SK-N-SH treated with all-trans-retinoic acid at 6 μM for 48 hours (cell line): Measurements from ENCODE around the gene GPR161.

ENCODE experiments used
- ATAC-seq: fragments of 200-7000 bp; cut with Tn5 transposase; 3 replicates; pipeline ENCODE4 v1.9.1; 2020; ENCODE audit warnings: mild to moderate bottlenecking, moderate library complexity
- ARNTL ChIP-seq: fragments of 450-650 bp; formaldehyde crosslinking; IDR thresholded peaks from 2 replicates; pipeline ENCODE4 v1.5.0; 2020; ENCODE audit warnings: low read depth, mild to moderate bottlenecking, moderate library complexity, borderline replicate concordance
- BACH2 ChIP-seq: fragments of 250-450 bp; sonication (Bioruptor Pico); IDR thresholded peaks from 2 replicates; pipeline ENCODE4 v1.9.0; 2021; ENCODE audit warnings: mild to moderate bottlenecking, borderline replicate concordance
- CSDC2 ChIP-seq: fragments of 250-450 bp; sonication (Bioruptor Pico); IDR thresholded peaks from 2 replicates; pipeline ENCODE4 v1.5.0; 2020; ENCODE audit warnings: mild to moderate bottlenecking, moderate library complexity
- ESRRG ChIP-seq: fragments of 250-450 bp; sonication (Bioruptor Pico); IDR thresholded peaks from 2 replicates; pipeline ENCODE4 v1.6.1; 2021; ENCODE audit warnings: mild to moderate bottlenecking
- GLIS3 ChIP-seq: fragments of 250-450 bp; sonication (Bioruptor Pico); IDR thresholded peaks from 2 replicates; pipeline ENCODE4 v1.5.0; 2020; ENCODE audit warnings: mild to moderate bottlenecking, moderate library complexity
- ISL1 ChIP-seq: fragments of 250-450 bp; sonication (Bioruptor Pico); IDR thresholded peaks from 2 replicates; pipeline ENCODE4 v2.1.2; 2022; ENCODE audit warnings: mild to moderate bottlenecking, moderate library complexity
- PPARA ChIP-seq: fragments of 250-450 bp; sonication (Bioruptor Pico); IDR thresholded peaks from 2 replicates; pipeline ENCODE4 v1.5.0; 2020; ENCODE audit warnings: mild to moderate bottlenecking, borderline replicate concordance
- RARB ChIP-seq: fragments of 250-450 bp; sonication (Bioruptor Pico); IDR thresholded peaks from 2 replicates; pipeline ENCODE4 v1.8.0; 2021; ENCODE audit warnings: mild to moderate bottlenecking, moderate library complexity
- TCF4 ChIP-seq: fragments of 250-450 bp; sonication (Bioruptor Pico); IDR thresholded peaks from 2 replicates; pipeline ENCODE4 v1.8.0; 2021; ENCODE audit warnings: mild to moderate bottlenecking, moderate library complexity, borderline replicate concordance
- TOX ChIP-seq: fragments of 250-450 bp; sonication (Bioruptor Pico); IDR thresholded peaks from 2 replicates; pipeline ENCODE4 v1.8.0; 2021; ENCODE audit warnings: mild to moderate bottlenecking, moderate library complexity, borderline replicate concordance
- ZC3H10 ChIP-seq: fragments of 250-450 bp; sonication (Bioruptor Pico); IDR thresholded peaks from 2 replicates; pipeline ENCODE4 v1.5.1; 2021; ENCODE audit warnings: mild to moderate bottlenecking, moderate library complexity
- ZFP3 ChIP-seq: fragments of 250-450 bp; sonication (Bioruptor Pico); IDR thresholded peaks from 2 replicates; pipeline ENCODE4 v1.5.0; 2020; ENCODE audit warnings: mild to moderate bottlenecking, moderate library complexity
- ZFP30 ChIP-seq: fragments of 450-650 bp; formaldehyde crosslinking; IDR thresholded peaks from 2 replicates; pipeline ENCODE4 v1.5.0; 2022; ENCODE audit warnings: mild to moderate bottlenecking, moderate library complexity
- ZNF565 ChIP-seq: fragments of 450-650 bp; formaldehyde crosslinking; conservative IDR thresholded peaks from 2 replicates; pipeline ENCODE4 v1.5.0; 2020; ENCODE audit warnings: low read depth, mild to moderate bottlenecking, moderate library complexity
- ZNF70 ChIP-seq: fragments of 450-650 bp; formaldehyde crosslinking; IDR thresholded peaks from 2 replicates; pipeline ENCODE4 v1.5.0; 2020; ENCODE audit warnings: mild to moderate bottlenecking, moderate library complexity
- ZNF8 ChIP-seq: fragments of 450-650 bp; formaldehyde crosslinking; IDR thresholded peaks from 2 replicates; pipeline ENCODE4 v1.5.0; 2020; ENCODE audit warnings: mild to moderate bottlenecking, moderate library complexity
- TF ChIP-seq, protein P1 (sequence below): fragments of 250-450 bp; sonication (Bioruptor Pico); IDR thresholded peaks from 2 replicates; pipeline ENCODE4 v1.5.0; 2020; ENCODE audit warnings: mild to moderate bottlenecking, moderate library complexity
- TF ChIP-seq, protein P2 (sequence below): fragments of 250-450 bp; sonication (Bioruptor Pico); IDR thresholded peaks from 2 replicates; pipeline ENCODE4 v1.8.0; 2021; ENCODE audit warnings: low read depth, mild to moderate bottlenecking, moderate library complexity, borderline replicate concordance
- TF ChIP-seq, protein P3 (sequence below): fragments of 250-450 bp; sonication (Bioruptor Pico); IDR thresholded peaks from 2 replicates; pipeline ENCODE4 v1.8.0; 2020; ENCODE audit warnings: mild to moderate bottlenecking, moderate library complexity, borderline replicate concordance
- TF ChIP-seq, protein P4 (sequence below): fragments of 250-450 bp; sonication (Bioruptor Pico); IDR thresholded peaks from 2 replicates; pipeline ENCODE4 v1.5.1; 2020; ENCODE audit warnings: low read depth, mild to moderate bottlenecking, moderate library complexity

The GPR161 gene

DNA sequence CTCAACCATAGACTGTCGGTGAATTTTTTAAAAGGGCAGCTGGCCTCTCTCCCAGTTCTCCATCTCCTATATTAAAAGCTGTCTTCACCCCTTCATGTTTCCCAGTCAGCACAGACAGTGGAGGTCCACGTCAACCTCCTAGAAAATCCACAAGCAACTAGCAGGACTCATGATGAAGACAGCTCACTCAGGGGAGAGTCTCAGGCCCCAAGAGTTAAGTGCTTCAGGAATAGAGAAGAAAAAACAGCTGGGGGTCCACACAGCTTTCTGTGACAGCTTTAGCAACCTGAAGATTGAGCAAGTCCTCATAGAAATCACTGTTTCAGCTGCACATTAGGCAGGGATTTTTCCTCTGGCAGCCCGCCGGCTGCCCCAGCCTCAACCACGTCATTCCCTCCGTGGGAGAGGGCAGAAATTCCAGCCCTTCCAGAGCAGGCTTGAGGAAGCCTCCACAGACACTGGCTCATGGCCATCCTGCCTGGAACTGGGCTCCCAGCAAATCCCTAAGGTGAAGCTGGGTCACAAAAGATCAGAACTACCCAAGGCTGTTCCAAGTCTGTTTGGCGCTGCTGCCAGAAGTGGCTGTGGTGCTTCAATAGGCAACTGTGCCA, 15.2 kb downstream of the GPR161 start:
- TF ChIP-seq GLIS3 (CRISPR knock-in tag) = no peak
- TF ChIP-seq ZNF8 (CRISPR knock-in tag) = no peak
- TF ChIP-seq ESRRG (CRISPR knock-in tag) = no peak
- TF ChIP-seq CSDC2 (CRISPR knock-in tag) = no peak
- TF ChIP-seq, protein P1, sequence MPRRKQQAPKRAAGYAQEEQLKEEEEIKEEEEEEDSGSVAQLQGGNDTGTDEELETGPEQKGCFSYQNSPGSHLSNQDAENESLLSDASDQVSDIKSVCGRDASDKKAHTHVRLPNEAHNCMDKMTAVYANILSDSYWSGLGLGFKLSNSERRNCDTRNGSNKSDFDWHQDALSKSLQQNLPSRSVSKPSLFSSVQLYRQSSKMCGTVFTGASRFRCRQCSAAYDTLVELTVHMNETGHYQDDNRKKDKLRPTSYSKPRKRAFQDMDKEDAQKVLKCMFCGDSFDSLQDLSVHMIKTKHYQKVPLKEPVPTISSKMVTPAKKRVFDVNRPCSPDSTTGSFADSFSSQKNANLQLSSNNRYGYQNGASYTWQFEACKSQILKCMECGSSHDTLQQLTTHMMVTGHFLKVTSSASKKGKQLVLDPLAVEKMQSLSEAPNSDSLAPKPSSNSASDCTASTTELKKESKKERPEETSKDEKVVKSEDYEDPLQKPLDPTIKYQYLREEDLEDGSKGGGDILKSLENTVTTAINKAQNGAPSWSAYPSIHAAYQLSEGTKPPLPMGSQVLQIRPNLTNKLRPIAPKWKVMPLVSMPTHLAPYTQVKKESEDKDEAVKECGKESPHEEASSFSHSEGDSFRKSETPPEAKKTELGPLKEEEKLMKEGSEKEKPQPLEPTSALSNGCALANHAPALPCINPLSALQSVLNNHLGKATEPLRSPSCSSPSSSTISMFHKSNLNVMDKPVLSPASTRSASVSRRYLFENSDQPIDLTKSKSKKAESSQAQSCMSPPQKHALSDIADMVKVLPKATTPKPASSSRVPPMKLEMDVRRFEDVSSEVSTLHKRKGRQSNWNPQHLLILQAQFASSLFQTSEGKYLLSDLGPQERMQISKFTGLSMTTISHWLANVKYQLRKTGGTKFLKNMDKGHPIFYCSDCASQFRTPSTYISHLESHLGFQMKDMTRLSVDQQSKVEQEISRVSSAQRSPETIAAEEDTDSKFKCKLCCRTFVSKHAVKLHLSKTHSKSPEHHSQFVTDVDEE = no peak
- no peak for TF ChIP-seq ARNTL (CRISPR knock-in tag)
- no peak for TF ChIP-seq ZFP3 (CRISPR knock-in tag)
- TF ChIP-seq, protein P2, sequence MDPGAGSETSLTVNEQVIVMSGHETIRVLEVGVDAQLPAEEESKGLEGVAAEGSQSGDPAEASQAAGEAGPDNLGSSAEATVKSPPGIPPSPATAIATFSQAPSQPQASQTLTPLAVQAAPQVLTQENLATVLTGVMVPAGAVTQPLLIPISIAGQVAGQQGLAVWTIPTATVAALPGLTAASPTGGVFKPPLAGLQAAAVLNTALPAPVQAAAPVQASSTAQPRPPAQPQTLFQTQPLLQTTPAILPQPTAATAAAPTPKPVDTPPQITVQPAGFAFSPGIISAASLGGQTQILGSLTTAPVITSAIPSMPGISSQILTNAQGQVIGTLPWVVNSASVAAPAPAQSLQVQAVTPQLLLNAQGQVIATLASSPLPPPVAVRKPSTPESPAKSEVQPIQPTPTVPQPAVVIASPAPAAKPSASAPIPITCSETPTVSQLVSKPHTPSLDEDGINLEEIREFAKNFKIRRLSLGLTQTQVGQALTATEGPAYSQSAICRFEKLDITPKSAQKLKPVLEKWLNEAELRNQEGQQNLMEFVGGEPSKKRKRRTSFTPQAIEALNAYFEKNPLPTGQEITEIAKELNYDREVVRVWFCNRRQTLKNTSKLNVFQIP (CRISPR knock-in tag) = no peak
- TF ChIP-seq, protein P3, sequence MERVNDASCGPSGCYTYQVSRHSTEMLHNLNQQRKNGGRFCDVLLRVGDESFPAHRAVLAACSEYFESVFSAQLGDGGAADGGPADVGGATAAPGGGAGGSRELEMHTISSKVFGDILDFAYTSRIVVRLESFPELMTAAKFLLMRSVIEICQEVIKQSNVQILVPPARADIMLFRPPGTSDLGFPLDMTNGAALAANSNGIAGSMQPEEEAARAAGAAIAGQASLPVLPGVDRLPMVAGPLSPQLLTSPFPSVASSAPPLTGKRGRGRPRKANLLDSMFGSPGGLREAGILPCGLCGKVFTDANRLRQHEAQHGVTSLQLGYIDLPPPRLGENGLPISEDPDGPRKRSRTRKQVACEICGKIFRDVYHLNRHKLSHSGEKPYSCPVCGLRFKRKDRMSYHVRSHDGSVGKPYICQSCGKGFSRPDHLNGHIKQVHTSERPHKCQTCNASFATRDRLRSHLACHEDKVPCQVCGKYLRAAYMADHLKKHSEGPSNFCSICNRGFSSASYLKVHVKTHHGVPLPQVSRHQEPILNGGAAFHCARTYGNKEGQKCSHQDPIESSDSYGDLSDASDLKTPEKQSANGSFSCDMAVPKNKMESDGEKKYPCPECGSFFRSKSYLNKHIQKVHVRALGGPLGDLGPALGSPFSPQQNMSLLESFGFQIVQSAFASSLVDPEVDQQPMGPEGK (CRISPR knock-in tag) = no peak
- TF ChIP-seq TOX (CRISPR knock-in tag) = no peak
- no peak for TF ChIP-seq ZNF565 (CRISPR knock-in tag)
- no peak for TF ChIP-seq ISL1 (CRISPR knock-in tag)
- no peak for TF ChIP-seq BACH2 (CRISPR knock-in tag)
- TF ChIP-seq PPARA (CRISPR knock-in tag) = no peak
- no peak for TF ChIP-seq ZC3H10 (CRISPR knock-in tag)
- TF ChIP-seq ZFP30 (CRISPR knock-in tag) = no peak
- TF ChIP-seq, protein P4, sequence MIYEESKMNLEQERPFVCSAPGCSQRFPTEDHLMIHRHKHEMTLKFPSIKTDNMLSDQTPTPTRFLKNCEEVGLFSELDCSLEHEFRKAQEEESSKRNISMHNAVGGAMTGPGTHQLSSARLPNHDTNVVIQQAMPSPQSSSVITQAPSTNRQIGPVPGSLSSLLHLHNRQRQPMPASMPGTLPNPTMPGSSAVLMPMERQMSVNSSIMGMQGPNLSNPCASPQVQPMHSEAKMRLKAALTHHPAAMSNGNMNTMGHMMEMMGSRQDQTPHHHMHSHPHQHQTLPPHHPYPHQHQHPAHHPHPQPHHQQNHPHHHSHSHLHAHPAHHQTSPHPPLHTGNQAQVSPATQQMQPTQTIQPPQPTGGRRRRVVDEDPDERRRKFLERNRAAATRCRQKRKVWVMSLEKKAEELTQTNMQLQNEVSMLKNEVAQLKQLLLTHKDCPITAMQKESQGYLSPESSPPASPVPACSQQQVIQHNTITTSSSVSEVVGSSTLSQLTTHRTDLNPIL (CRISPR knock-in tag) = no peak
- no peak for TF ChIP-seq RARB (CRISPR knock-in tag)
- no peak for ATAC-seq

DNA sequence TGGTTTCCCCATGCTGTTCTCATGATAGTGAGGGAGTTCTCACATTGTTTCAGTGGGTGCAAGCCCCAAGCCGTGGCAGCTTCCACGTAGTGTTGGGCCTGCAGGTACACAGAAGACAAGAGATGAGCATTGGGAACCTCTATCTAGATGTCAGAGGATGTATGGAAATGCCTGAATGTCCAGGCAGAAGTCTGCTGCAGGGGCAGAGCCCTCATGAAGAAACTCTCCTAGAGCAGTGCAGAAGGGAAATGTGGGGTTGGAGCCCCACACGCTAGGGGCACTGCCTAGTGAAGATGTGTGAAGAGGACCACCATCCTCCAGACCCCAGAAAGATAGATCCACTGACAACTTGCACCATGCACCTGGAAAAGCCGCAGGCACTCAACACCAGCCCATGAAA, 17.0 kb downstream of the GPR161 start:
- ATAC-seq = no peak
- no peak for TF ChIP-seq TCF4

DNA sequence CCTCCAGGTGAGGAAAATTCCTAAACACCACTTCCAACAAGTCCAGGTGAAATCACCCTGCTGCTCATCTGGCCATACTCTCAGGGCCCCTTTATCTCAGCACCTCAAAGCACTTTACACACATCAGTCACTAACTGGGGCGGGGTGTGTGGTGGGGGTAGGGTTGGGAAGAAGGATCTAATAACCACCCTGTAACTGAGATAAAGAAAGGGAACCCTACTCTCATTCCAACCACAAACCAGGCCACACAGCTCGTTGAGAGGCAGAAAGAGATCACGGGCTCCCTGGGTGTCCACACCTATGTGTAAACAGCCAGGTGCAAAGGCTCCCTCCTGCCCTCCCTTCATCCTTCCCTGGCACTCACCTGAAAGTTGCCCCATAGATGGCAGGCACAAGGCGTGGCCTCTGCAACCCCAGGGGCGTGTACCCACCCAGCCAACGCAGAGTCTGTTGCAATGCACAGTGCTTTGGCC, 20.4 kb downstream of the GPR161 start:
- no peak for ATAC-seq
- TF ChIP-seq GLIS3 (CRISPR knock-in tag) (no peak), ESRRG (CRISPR knock-in tag) (no peak), BACH2 (CRISPR knock-in tag) (no peak), ZFP3 (CRISPR knock-in tag) (no peak), ZNF565 (CRISPR knock-in tag) (no peak), ZC3H10 (CRISPR knock-in tag) (no peak), ZNF8 (CRISPR knock-in tag) (no peak), ZNF70 (CRISPR knock-in tag) (no peak)
- TF ChIP-seq, protein P4 (CRISPR knock-in tag) = no peak
- TF ChIP-seq, all 23 proteins: peak for 0
